ENCODE measurements around the gene LHFPL2. TPM values are rescaled to one million over a fixed set of nuclear protein-coding genes. Genes with fewer than 3 reads are reported as not detected.
"Not testable (repeated sequence)": the region's sequence is repeated elsewhere in the genome, so short reads cannot be mapped to it uniquely, and the experiment has no call there.

Gene LHFPL2
- total and polyA plus RNA-seq, 2 experiments from 2014 or later, result 96.6 to 126 TPM

- Histone ChIP-seq H3K36me3 (no peaks in the 10 kb centered on the region), H3K9me3 (ENCODE audit: low read depth) (no peaks in the 10 kb centered on the region), H3K27me3 (no peaks in the 10 kb centered on the region), H3K4me3 (no peak overlapping the region), H3K4me1 (ENCODE audit: low read depth) (peaks cover 3% of the 10 kb centered on the region), H3K27ac (no peak overlapping the region)
- no peak for TF ChIP-seq CTCF (IDR thresholded peaks at IDR 0.05; ENCODE audit: low read depth, low read length)
- DNase-seq (ENCODE audit: low read depth in 1 of 2, low spot score in 1 of 2), result no peak
These were observed 181.4 kb downstream of the LHFPL2 start for GRCh38 chr5:78467140-78467539.

- no peak overlapping the region for H3K4me3 ChIP-seq
- DNase-seq (ENCODE audit: low read depth in 1 of 2, low spot score in 1 of 2), result no peak
- peaks cover 2% of the 10 kb centered on the region for H3K36me3 ChIP-seq
- no peaks in the 10 kb centered on the region for H3K27me3 ChIP-seq
- H3K27ac ChIP-seq, result no peak overlapping the region
- H3K4me1 ChIP-seq (ENCODE audit: low read depth), result no peaks in the 10 kb centered on the region
- H3K9me3 ChIP-seq (ENCODE audit: low read depth), result no peaks in the 10 kb centered on the region
- TF ChIP-seq CTCF (IDR thresholded peaks at IDR 0.05; ENCODE audit: low read depth, low read length), result no peak
These were observed 189.7 kb downstream of the LHFPL2 start for GRCh38 chr5:78458843-78459242.

- not testable (repeated sequence) for H3K9me3 ChIP-seq (ENCODE audit: low read depth); DNase-seq (ENCODE audit: low read depth in 1 of 2, low spot score in 1 of 2); H3K36me3 ChIP-seq; H3K27me3 ChIP-seq; H3K4me1 ChIP-seq (ENCODE audit: low read depth); H3K27ac ChIP-seq; H3K4me3 ChIP-seq
These were observed 191.1 kb downstream of the LHFPL2 start for GRCh38 chr5:78457507-78457906.

GRCh38 chr5:78449103-78449502 lies 199.5 kb downstream of the LHFPL2 start:
- Histone ChIP-seq H3K4me1 (ENCODE audit: low read depth) (no peaks in the 10 kb centered on the region), H3K27me3 (no peaks in the 10 kb centered on the region), H3K4me3 (no peak overlapping the region), H3K36me3 (no peaks in the 10 kb centered on the region), H3K9me3 (ENCODE audit: low read depth) (no peaks in the 10 kb centered on the region), H3K27ac (no peak overlapping the region)
- no peak for DNase-seq (ENCODE audit: low read depth in 1 of 2, low spot score in 1 of 2)
- TF ChIP-seq CTCF (IDR thresholded peaks at IDR 0.05; ENCODE audit: low read depth, low read length), result no peak

DNA sequence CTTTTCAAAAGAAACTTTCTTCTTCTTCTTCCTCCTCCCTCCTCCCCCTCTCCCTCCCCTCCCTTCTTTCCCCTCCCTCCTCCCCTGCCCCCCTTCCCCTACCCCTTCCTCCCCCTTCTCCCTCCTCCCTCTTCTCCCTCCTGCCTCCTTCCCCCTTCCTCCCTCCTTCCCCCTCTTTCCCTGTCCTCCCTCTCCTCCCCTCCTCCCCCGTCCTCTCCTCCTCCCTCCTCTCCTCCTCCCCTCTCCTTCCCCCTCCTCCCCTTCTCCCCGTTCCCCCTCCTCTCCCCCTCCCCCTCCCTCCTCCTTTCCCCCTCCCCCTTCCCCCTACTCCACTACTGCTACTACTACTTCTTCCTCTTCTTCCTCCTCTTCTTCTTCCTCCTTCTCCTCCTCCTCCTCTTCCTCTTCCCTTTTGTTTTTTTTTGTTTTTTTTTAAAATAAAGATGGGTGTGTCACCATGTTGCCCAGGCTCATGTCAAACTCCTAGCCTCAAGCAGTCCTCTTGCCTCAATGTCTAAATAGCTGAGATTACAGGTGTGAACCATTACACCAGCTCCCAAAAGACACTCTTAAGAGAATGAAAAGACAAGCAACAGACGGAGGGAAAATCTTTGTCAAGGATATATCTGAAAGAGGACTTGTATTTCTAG lies 200.7 kb downstream of the LHFPL2 start:
- Histone ChIP-seq H3K9me3 (ENCODE audit: low read depth) (no peaks in the 10 kb centered on the region), H3K4me3 (no peak overlapping the region), H3K4me1 (ENCODE audit: low read depth) (no peaks in the 10 kb centered on the region), H3K36me3 (no peaks in the 10 kb centered on the region), H3K27ac (no peak overlapping the region), H3K27me3 (no peaks in the 10 kb centered on the region)
- TF ChIP-seq CTCF (IDR thresholded peaks at IDR 0.05; ENCODE audit: low read depth, low read length), result no peak
- no peak for DNase-seq (ENCODE audit: low read depth in 1 of 2, low spot score in 1 of 2)
